ENCODE data around the gene MAGEB1.

MAGEB1 gene

GRCh38 chrX:30283456-30284200 lies 36.7 kb downstream of the MAGEB1 start:
- H3K9me3 ChIP-seq (ENCODE audit: control insufficient read depth in 1 of 2, low read length in 2 of 2): no peaks in the 10 kb centered on the region
- no peaks in the 10 kb centered on the region for H3K27me3 ChIP-seq (ENCODE audit: control insufficient read depth in 1 of 2, insufficient read depth in 2 of 2, low read length in 2 of 2)
- H3K36me3 ChIP-seq (ENCODE audit: control insufficient read depth in 1 of 2, insufficient read depth in 2 of 2, low read length in 2 of 2): no peaks in the 10 kb centered on the region
- no peaks in the 10 kb centered on the region for H3K4me1 ChIP-seq (ENCODE audit: control insufficient read depth in 1 of 2, insufficient read depth in 2 of 2, low read length in 2 of 2)
- no peak overlapping the region for H3K9ac ChIP-seq (ENCODE audit: low read depth in 1 of 2, low read length in 2 of 2)
- H3K27ac ChIP-seq (ENCODE audit: low read depth, low read length): no peak overlapping the region
- no peak overlapping the region for H3K4me3 ChIP-seq (ENCODE audit: low read depth in 1 of 2, low read length in 2 of 2)

- H3K4me1 ChIP-seq (ENCODE audit: control insufficient read depth in 1 of 2, insufficient read depth in 2 of 2, low read length in 2 of 2): no peaks in the 10 kb centered on the region
- H3K9ac ChIP-seq (ENCODE audit: low read depth in 1 of 2, low read length in 2 of 2): no peak overlapping the region
- no peak overlapping the region for H3K27ac ChIP-seq (ENCODE audit: low read depth, low read length)
- H3K4me3 ChIP-seq (ENCODE audit: low read depth in 1 of 2, low read length in 2 of 2): no peak overlapping the region
- H3K9me3 ChIP-seq (ENCODE audit: control insufficient read depth in 1 of 2, low read length in 2 of 2): no peaks in the 10 kb centered on the region
- H3K27me3 ChIP-seq (ENCODE audit: control insufficient read depth in 1 of 2, insufficient read depth in 2 of 2, low read length in 2 of 2): no peaks in the 10 kb centered on the region
- no peaks in the 10 kb centered on the region for H3K36me3 ChIP-seq (ENCODE audit: control insufficient read depth in 1 of 2, insufficient read depth in 2 of 2, low read length in 2 of 2)
These were observed 49.7 kb downstream of the MAGEB1 start for GRCh38 chrX:30296408-30297254.

GRCh38 chrX:30301208-30301607 lies 54.3 kb downstream of the MAGEB1 start:
- H3K27me3 ChIP-seq (ENCODE audit: control insufficient read depth in 1 of 2, insufficient read depth in 2 of 2, low read length in 2 of 2): no peaks in the 10 kb centered on the region
- no peak overlapping the region for H3K4me3 ChIP-seq (ENCODE audit: low read depth in 1 of 2, low read length in 2 of 2)
- no peaks in the 10 kb centered on the region for H3K36me3 ChIP-seq (ENCODE audit: control insufficient read depth in 1 of 2, insufficient read depth in 2 of 2, low read length in 2 of 2)
- no peak overlapping the region for H3K9ac ChIP-seq (ENCODE audit: low read depth in 1 of 2, low read length in 2 of 2)
- H3K4me1 ChIP-seq (ENCODE audit: control insufficient read depth in 1 of 2, insufficient read depth in 2 of 2, low read length in 2 of 2): no peaks in the 10 kb centered on the region
- no peak overlapping the region for H3K27ac ChIP-seq (ENCODE audit: low read depth, low read length)
- no peaks in the 10 kb centered on the region for H3K9me3 ChIP-seq (ENCODE audit: control insufficient read depth in 1 of 2, low read length in 2 of 2)
